Mesenchymal stem cell (in vitro differentiated cells and primary cell): ENCODE results near the gene TMEM200A.

Experiments
- DNase-seq: peaks from one replicate; pipeline ENCODE4 v3.0.0-alpha.2; 2013
- H2AFZ ChIP-seq: one replicate; pipeline ENCODE4 v1.6.1; 2013; ENCODE audit warnings: low read depth, mild to moderate bottlenecking, control low read depth, inconsistent platforms, low read length, moderate library complexity
- H2AK5ac ChIP-seq: 2 replicates; pipeline ENCODE4 v1.6.1; 2013; ENCODE audit warnings: low read length, moderate library complexity, mild to moderate bottlenecking, inconsistent platforms; ENCODE audit not compliant: severe bottlenecking
- H2BK120ac ChIP-seq: one replicate; pipeline ENCODE4 v1.6.1; 2013; ENCODE audit warnings: low read depth, mild to moderate bottlenecking, inconsistent platforms, low read length, moderate library complexity
- H2BK12ac ChIP-seq, 2 experiments: one replicate each; pipeline ENCODE4 v1.6.1; 2013; ENCODE audit warnings: inconsistent platforms in 2 of 2, low read length in 2 of 2, mild to moderate bottlenecking in 2 of 2, moderate library complexity in 2 of 2, control low read depth in 1 of 2
- H2BK15ac ChIP-seq: one replicate; pipeline ENCODE4 v1.6.1; 2013; ENCODE audit warnings: mild to moderate bottlenecking, low read depth, inconsistent platforms; ENCODE audit not compliant: poor library complexity, severe bottlenecking
- H2BK5ac ChIP-seq: 2 replicates; pipeline ENCODE4 v1.6.1; 2013; ENCODE audit warnings: low read depth, mild to moderate bottlenecking, low read length, control low read depth, inconsistent platforms; ENCODE audit not compliant: poor library complexity, severe bottlenecking
- H3K14ac ChIP-seq, 2 experiments: one replicate each; pipeline ENCODE4 v1.6.1; 2013; ENCODE audit warnings: inconsistent platforms in 2 of 2, low read length in 2 of 2, control low read depth in 1 of 2, mild to moderate bottlenecking in 1 of 2, moderate library complexity in 1 of 2
- H3K18ac ChIP-seq, 2 experiments: one replicate each; pipeline ENCODE4 v1.6.1; 2013; ENCODE audit warnings: inconsistent platforms in 2 of 2, low read length in 2 of 2, control low read depth in 1 of 2, low read depth in 1 of 2, mild to moderate bottlenecking in 1 of 2
- H3K23ac ChIP-seq, 2 experiments: one replicate each; pipeline ENCODE4 v1.6.1; 2013; ENCODE audit warnings: inconsistent platforms in 2 of 2, low read length in 2 of 2, mild to moderate bottlenecking in 2 of 2, moderate library complexity in 2 of 2, control low read depth in 1 of 2
- H3K27ac ChIP-seq: 2 replicates; pipeline ENCODE4 v1.5.1; 2013; ENCODE audit warnings: mild to moderate bottlenecking, moderate library complexity, low read length, control low read depth, inconsistent platforms; ENCODE audit not compliant: poor library complexity, severe bottlenecking
- H3K27me3 ChIP-seq, 2 experiments: 2 replicates each; pipeline versions ENCODE4 v1.6.1 to v1.7.0; 2013; ENCODE audit warnings: low read length in 2 of 2, mild to moderate bottlenecking in 2 of 2, moderate library complexity in 2 of 2, control low read depth in 1 of 2, inconsistent platforms in 1 of 2; ENCODE audit not compliant: control insufficient read depth in 1 of 2, insufficient read depth in 1 of 2
- H3K36me3 ChIP-seq, 2 experiments: 2 replicates each; pipeline versions ENCODE4 v1.6.1 to v1.7.0; 2013; ENCODE audit warnings: low read length in 2 of 2, control low read depth in 1 of 2, inconsistent platforms in 1 of 2, low read depth in 1 of 2, mild to moderate bottlenecking in 1 of 2; ENCODE audit not compliant: insufficient read depth in 2 of 2, control insufficient read depth in 1 of 2
- H3K4ac ChIP-seq, 2 experiments: one replicate each; pipeline ENCODE4 v1.6.1; 2013; ENCODE audit warnings: inconsistent platforms in 2 of 2, low read length in 2 of 2, mild to moderate bottlenecking in 2 of 2, moderate library complexity in 2 of 2, control low read depth in 1 of 2, low read depth in 1 of 2
- H3K4me1 ChIP-seq: 2 replicates; pipeline ENCODE4 v1.6.1; 2013; ENCODE audit warnings: low read depth, low read length, control low read depth; ENCODE audit not compliant: control insufficient read depth, insufficient read depth
- H3K4me2 ChIP-seq: 2 replicates; pipeline ENCODE4 v1.6.1; 2013; ENCODE audit warnings: low read length, mild to moderate bottlenecking, inconsistent platforms; ENCODE audit not compliant: poor library complexity, severe bottlenecking
- H3K4me3 ChIP-seq, 2 experiments: 2 replicates each; pipeline versions ENCODE4 v1.5.1 to v1.7.0; 2013; ENCODE audit warnings: low read length in 2 of 2, mild to moderate bottlenecking in 2 of 2, control low read depth in 1 of 2, low read depth in 1 of 2; ENCODE audit not compliant: insufficient read depth in 1 of 2
- H3K79me1 ChIP-seq: replicated peaks from 2 replicates; pipeline ENCODE4 v1.6.1; 2013; ENCODE audit warnings: mild to moderate bottlenecking, control low read depth, low read length, inconsistent platforms; ENCODE audit not compliant: poor library complexity, severe bottlenecking
- H3K9ac ChIP-seq: 2 replicates; pipeline ENCODE4 v1.7.0; 2013; ENCODE audit warnings: mild to moderate bottlenecking, low read length, moderate library complexity
- H3K9me3 ChIP-seq: 2 replicates; pipeline ENCODE4 v1.7.0; 2013; ENCODE audit warnings: mild to moderate bottlenecking, low read length; ENCODE audit not compliant: control insufficient read depth
- H4K8ac ChIP-seq: one replicate; pipeline ENCODE4 v1.6.1; 2013; ENCODE audit warnings: inconsistent platforms, mild to moderate bottlenecking, low read length, moderate library complexity
- H4K91ac ChIP-seq: one replicate; pipeline ENCODE4 v1.6.1; 2013; ENCODE audit warnings: mild to moderate bottlenecking, low read length, inconsistent platforms
- WGBS: methylation state at CpG from one replicate; pipeline ENCODE4 v1.1.7; 2013; ENCODE audit warnings: mixed read lengths; 5-methylcytosine and 5-hydroxymethylcytosine counted together

The TMEM200A gene

DNA sequence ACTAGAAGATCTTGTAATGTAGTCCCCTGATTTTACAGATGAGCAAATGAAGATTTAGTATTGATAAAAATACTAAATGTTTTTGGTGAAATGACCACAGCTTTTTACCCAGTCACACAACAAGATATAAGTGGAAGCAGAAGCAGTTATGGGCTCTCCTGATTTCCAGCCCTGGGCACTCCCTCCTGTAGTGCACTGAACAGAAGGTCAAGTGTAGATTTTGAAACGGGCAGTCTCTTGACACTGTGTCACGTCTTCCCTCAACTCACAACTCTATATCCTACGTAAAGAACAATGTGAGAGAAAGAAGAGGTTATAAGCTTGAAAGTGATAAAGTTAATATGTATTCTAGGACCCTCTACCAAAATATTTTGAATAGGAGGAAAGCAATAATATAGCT is 23.3 kb downstream of the TMEM200A start:
- H3K27ac ChIP-seq, result no peak overlapping the region
- H2BK15ac ChIP-seq, result no peak overlapping the region
- H3K4me1 ChIP-seq, result no peaks in the 10 kb centered on the region

DNA sequence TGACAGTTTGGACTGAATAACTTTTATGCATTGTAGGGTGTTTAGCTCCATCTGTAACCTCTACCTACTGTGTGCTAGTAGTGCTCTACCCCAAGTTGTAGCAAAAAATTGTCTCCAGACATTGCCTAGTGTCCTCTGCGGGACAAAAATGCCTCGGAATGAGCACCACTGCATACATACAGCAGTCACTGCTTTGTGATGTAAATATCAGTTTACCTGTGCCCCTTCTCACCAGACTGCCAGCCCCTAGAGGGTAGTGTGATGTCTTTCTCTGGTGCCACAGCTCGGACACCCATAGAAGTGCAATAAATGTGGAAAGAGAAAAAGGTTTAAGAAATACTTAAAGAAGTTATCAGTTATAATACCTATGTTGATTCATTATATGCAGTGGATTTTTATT is 25.1 kb downstream of the TMEM200A start:
- whole genome bisulfite sequencing, result 92% methylated on average over 2 of the region's 3 CpGs
- Histone ChIP-seq H2BK12ac (no peak overlapping the region), H3K14ac (no peak overlapping the region), H2AK5ac (no peak overlapping the region), H3K4me3 (no peak overlapping the region), H4K8ac (no peak overlapping the region), H3K23ac (no peak overlapping the region), H3K9me3 (no peaks in the 10 kb centered on the region), H3K4ac (no peak overlapping the region), H4K91ac (no peak overlapping the region), H3K9ac (no peak overlapping the region), H3K79me1 (no peaks in the 10 kb centered on the region), H2BK15ac (no peak overlapping the region), H3K27ac (no peak overlapping the region), H2BK120ac (no peak overlapping the region), H2BK5ac (no peak overlapping the region), H3K18ac (no peak overlapping the region), H3K4me2 (no peak overlapping the region), H2AFZ (no peak overlapping the region), H3K4me1 (no peaks in the 10 kb centered on the region), H3K36me3 (peaks cover 0 to 82% of the 10 kb centered on the region in 2 experiments), H3K27me3 (no peaks in the 10 kb centered on the region)
- DNase-seq, result no peak

More for the DNA sequence above, 23.3 kb downstream of the TMEM200A start:
- H2BK5ac ChIP-seq, result no peak overlapping the region
- H3K14ac ChIP-seq, result no peak overlapping the region
- peaks cover 0 to 66% of the 10 kb centered on the region in 2 experiments for H3K36me3 ChIP-seq
- no peak overlapping the region for H3K23ac ChIP-seq
- H3K18ac ChIP-seq, result no peak overlapping the region
- no peak overlapping the region for H3K4ac ChIP-seq
- WGBS, result no CpG with 5 or more reads among the region's 3 CpGs
- no peak overlapping the region for H3K9ac ChIP-seq
- no peak overlapping the region for H2BK12ac ChIP-seq
- H3K4me3 ChIP-seq, result no peak overlapping the region
- H3K27me3 ChIP-seq, result no peaks in the 10 kb centered on the region
- no peak overlapping the region for H2AK5ac ChIP-seq
- no peaks in the 10 kb centered on the region for H3K9me3 ChIP-seq
- no peak for DNase-seq
- H3K4me2 ChIP-seq, result no peak overlapping the region
- H3K79me1 ChIP-seq, result no peaks in the 10 kb centered on the region
- no peak overlapping the region for H2BK120ac ChIP-seq
- no peak overlapping the region for H4K91ac ChIP-seq
- H2AFZ ChIP-seq, result no peak overlapping the region
- H4K8ac ChIP-seq, result no peak overlapping the region

DNA sequence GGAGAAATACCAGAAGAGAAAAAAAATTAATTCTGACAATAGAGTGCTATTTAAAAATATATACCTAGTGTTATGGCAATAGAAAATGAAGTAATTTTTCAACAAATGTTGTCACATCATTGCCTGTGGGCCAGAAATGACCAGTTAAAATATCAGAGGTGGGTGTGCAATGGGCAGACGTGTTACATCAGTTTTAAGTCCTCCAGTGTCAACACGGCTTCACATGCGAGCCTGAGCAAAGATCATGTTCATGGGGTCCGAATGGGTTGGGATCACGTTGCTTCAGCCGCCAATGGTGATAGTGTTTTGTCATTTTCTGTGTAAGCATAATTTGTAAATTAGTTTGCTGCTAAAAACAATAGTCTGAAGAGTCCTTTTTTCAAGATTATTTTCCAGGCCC is 27.5 kb downstream of the TMEM200A start:
- Histone ChIP-seq H4K8ac (no peak overlapping the region), H3K23ac (no peak overlapping the region), H3K4me3 (no peak overlapping the region), H3K4me2 (no peak overlapping the region), H3K4ac (no peak overlapping the region), H3K4me1 (no peaks in the 10 kb centered on the region), H3K14ac (no peak overlapping the region), H2BK5ac (no peak overlapping the region), H2BK12ac (no peak overlapping the region), H3K36me3 (peaks cover 0 to 59% of the 10 kb centered on the region in 2 experiments), H2BK15ac (no peak overlapping the region), H3K79me1 (no peaks in the 10 kb centered on the region), H2AFZ (no peak overlapping the region), H2BK120ac (no peak overlapping the region), H4K91ac (no peak overlapping the region), H3K18ac (no peak overlapping the region), H3K9ac (no peak overlapping the region), H3K27ac (no peak overlapping the region), H2AK5ac (no peak overlapping the region), H3K9me3 (no peaks in the 10 kb centered on the region), H3K27me3 (no peaks in the 10 kb centered on the region)
- DNase-seq, result no peak
- 97% methylated on average over 6 of the region's 6 CpGs for WGBS

DNA sequence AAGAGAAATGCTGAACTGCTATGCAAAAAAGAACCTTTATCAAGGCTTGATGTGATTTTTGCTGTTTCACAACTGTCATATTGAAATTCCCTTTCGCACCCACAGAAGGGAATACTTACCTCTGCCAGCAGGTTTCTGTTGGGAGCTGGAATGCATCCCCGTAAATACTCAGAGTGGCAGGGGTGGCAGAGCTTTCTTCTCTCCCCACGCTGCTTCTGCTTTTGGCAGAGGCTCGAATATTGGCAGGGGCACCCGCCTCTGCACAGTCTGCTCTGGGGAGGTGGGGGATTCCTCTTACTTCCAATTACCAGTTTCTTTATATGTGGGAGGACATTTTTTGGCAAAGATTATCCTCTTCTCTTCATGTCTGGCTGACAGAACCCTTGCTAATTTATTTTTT is 28.4 kb downstream of the TMEM200A start:
- Histone ChIP-seq H3K9ac (no peak overlapping the region), H2AFZ (no peak overlapping the region), H3K18ac (no peak overlapping the region), H3K27ac (no peak overlapping the region), H2BK12ac (no peak overlapping the region), H2BK15ac (no peak overlapping the region), H2BK120ac (no peak overlapping the region), H3K27me3 (no peaks in the 10 kb centered on the region), H2AK5ac (no peak overlapping the region), H3K4me3 (no peak overlapping the region), H3K79me1 (no peaks in the 10 kb centered on the region), H3K4me1 (no peaks in the 10 kb centered on the region), H2BK5ac (no peak overlapping the region), H3K36me3 (peaks cover 0 to 52% of the 10 kb centered on the region in 2 experiments), H3K4me2 (no peak overlapping the region), H3K23ac (no peak overlapping the region), H4K8ac (no peak overlapping the region), H4K91ac (no peak overlapping the region), H3K14ac (no peak overlapping the region), H3K9me3 (no peaks in the 10 kb centered on the region), H3K4ac (no peak overlapping the region)
- 97% methylated on average over 3 of the region's 5 CpGs for WGBS
- no peak for DNase-seq
